Activated naive CD8-positive, alpha-beta T cell treated with anti-CD3 and anti-CD28 coated beads, Interleukin-2, amount 50 U/mL, for 16 hours (primary cell): ENCODE results near the gene AQP12B.
"Not testable (repeated sequence)": the region's sequence is repeated elsewhere in the genome, so short reads cannot be mapped to it uniquely, and the experiment has no call there.

Source experiments
- DNase-seq: peaks from one replicate; pipeline ENCODE4 v3.0.0-alpha.2; 2020; ENCODE audit warnings: low read depth, low spot score

The AQP12B gene

DNA sequence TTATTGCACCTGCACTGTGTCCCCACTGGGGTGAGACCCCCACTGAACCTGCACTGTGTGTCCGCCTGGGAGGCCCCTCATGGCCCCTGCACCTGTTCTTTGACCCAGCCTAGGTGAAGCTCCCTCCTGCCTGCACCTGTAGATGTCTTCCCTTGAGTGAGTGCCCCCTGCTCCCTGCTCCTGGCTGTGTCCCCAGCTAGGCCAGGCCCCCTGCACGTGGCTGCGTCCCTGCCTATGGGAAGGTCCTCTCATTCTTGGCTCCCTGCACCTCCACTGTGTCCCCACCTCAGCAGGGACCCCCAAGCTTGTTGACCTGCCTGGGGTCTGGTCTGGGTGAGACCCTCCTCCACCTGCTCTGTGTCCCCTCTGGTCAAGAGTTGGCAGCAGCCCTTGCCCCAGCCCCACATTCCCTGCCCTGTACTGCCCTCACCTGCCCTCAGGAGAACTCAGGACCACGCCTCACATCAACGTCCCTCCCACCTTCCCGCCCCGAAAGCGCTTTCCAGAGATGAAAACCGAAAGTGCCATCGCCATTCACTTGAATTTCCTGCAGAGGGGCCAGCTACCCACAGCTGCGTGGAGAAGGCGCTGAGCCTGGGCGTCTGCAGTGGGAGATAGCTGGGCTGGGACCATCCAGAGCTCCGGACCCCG lies 769 bp upstream of the AQP12B start:
- not testable (repeated sequence) for DNase-seq

DNA sequence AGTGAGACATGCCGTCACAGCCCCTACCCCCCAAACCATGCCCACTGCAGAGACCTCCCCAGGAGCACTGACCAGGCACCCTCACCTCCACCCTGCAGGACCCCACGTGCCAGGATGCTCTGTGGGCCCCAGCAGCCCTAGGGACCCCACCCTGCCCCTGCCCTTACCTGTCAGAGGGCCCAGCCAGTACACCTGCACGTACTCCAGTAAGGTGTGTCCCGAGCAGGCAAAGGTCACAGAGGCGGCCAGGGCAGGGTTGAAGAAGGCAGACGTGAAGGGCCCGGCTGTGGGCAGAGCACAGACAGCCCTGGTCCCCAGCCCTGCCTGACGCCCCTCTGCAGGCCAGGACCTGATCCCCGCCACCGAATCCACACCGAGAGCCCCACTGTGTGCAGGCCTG lies 2.5 kb downstream of the AQP12B start:
- DNase-seq = not testable (repeated sequence)

DNA sequence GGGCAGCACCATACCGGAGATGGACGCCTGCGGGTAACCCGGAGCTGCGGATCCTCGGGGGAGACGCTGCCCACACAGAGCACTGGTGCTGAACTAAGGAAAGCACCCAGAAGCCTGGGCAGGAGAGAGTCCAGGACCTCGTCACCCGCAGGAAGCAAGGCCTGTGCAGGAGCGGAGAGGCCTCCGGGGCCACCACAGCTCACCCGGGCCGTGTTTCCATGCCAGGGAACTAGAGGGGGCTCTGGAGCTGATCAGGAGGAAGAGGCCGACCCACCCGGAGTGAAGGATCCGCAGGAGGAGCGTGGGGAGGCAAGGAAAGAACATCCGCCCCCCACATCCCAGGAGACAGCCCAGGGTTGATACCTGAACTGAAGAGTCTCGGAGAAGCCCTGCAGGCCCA lies 3.8 kb downstream of the AQP12B start:
- not testable (repeated sequence) for DNase-seq

DNA sequence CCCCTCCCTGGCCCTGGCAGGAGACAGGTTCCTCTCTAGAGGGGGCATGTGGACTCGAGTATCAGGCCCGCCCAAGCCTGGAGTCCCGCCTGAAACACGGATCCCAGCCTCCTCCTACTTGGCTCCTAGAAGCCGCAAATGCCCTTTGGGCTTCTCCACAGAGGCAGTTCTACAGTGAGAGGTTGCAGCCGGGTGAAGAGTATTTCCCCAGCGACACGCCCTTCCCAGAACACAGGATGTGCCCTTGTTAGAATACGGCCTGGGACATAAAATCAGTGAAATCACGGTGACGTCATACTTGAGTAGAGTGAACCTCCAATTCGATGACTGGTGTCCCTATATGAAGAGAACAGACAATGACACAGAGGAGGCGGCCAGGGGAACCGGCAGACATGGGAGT lies 4.6 kb downstream of the AQP12B start:
- not testable (repeated sequence) for DNase-seq

DNA sequence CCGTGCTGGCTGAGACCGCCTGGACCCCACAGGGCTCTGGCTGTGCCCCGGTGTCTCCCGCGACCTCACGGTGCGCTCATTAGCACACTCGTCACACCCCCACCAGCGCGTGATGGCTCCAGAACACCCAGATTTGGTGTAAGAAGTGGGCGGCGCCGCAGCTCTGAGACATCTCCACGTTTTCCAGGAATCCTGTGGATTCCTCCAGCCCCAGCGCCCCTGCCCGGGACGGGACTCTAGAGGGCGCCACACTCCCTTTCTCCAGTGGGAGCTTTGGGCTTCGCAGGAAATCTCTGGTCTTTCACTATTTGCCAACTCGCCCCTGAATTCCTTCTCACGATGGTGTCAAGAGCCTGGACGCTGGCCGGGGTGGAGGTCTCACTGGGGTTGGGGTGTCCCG lies 7.3 kb downstream of the AQP12B start:
- not testable (repeated sequence) for DNase-seq

DNA sequence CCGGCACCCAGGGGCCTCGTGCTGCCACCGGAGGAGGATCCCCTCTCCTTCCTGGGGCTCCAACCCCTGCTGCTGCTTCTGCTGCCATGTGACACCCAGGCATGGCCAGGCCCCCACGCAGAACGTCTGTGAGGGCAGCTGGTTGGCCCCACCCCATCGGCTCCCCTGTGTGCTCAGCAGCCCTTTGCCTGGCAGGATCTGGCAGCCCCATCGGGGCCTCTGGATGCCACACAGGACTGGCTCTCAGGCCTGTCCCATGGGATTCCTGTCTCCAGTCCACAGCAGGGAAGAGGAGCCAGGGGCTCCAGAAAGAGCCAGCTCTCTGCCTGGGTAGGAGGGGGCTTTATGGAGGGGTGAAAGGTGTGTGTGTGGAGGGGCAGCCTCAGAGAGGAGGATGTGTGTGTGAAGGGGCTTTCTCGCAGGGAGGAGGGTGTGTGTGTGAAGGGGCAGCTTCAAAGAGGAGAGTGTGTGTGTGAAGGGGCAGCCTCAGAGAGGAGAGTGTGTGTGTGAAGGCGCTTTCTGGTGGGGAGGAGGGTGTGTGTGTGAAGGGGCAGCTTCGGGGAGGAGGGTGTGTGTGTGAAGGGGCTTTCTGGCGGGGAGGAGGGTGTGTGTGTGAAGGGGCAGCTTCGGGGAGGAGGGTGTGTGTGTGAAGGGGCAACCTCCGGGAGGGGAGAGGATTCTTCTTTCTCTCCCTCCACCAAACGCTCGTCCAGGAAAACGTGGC lies 8.1 kb downstream of the AQP12B start:
- not testable (repeated sequence) for DNase-seq

DNA sequence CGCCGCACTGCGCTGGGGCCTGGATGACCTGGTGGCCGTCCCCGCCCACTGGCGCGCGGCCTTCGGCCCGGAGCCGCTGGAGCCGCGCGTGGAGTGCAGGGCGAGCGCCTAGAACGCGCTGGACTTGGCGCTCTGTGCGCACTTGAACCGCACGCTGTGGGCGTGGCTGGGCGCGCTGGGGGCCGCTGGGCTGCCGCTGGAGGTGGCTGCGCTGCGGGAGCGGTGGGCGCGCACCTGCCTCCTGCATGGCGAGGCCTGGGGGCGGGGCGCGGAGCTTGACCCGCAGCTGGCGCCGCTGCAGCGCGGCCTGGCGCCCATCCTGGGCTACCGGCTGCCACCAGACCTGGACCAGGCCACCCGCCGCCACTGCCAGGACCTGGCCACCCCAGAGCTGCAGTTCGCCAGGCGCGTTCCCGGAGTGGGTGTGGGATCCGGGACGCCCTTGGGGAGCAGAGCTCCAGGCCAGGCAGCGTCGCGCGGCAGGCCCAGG lies 9.9 kb downstream of the AQP12B start:
- no peak for DNase-seq

DNA sequence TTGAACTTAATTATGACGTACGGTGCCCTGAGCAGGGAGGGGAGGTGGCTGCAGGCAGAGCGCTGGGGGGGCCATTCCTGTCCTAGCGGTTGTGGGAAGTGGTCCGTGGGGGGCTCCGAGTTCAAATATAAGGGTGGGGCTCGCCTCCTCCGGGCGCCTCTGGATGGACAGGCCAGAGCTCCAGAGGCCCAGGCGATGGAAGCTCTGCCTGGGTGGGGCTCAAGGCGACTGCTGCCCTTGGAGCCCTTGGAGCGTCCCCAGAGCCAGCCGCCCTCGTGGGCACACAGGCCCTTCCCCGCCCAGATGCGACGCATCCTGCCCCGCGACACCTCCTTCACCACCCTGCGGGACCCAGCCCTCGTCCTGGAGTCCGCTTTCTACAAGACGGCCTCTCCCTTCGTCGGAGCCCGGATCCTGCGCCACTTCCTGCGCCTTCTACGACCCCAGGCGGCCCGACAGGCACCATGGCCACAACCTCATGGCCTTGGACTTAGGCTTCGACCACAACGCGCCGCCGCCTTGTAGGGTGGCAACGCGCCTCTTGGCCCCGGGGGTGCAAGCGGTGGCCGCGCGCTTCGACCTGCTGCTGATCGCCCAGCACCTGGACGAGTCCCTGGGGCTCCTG lies 10.5 kb downstream of the AQP12B start:
- no peak for DNase-seq

DNA sequence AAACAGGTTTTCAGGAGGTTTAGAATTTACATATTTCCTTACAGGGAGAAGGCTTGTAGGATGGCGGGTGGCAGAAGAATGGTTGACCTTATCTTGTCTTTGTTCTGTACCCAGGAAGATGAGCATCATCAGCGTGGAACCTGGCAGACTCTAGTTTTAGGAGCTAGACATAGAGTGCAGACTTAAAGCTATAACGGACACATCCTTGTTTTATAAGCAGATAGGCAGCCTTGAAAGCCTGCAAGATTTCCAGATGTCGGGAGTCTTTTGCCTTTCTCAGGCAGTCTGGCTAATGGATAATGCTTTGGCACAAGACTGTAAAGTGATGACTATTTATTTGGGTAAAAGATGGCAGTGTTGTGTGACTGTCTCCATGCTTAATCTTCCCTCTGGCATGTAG lies 11.7 kb downstream of the AQP12B start:
- no peak for DNase-seq

DNA sequence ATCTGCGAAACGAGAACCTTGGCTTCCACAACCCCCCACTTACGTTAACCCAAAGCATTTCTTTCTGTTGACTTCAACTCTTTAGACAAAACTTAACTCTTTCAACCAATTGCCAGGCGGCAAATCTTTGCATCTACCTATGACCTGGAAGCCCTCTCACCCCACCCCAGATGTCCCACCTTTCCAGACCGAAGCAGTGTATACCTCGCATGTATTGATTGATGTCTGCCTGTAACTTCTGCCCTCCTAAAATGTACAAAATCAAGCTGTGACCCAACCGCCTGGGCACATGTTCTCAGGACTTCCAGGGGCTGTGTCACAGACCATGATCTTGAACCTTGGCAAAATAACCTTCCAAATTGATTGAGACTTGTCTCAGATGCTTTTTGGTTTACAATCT lies 12.3 kb downstream of the AQP12B start:
- DNase-seq = no peak

DNA sequence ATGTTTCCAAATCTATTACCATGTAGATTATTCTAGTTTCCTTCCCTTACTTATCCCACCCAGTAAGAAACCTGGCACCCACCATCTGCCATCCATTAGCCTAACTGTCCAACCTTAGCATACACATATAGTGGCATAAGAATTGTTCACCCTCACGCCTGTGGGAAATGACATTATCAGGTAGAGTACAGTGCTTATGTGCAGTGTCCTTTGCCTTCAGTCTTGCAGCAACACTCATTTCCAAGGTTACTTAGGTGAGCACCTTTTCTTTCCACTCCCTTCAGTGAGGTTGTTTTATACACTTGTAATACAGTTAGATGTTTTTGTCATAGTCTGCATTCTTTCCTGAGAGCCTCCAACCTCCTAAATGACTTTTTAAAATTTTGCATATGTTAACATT lies 18.1 kb downstream of the AQP12B start:
- no peak for DNase-seq

DNA sequence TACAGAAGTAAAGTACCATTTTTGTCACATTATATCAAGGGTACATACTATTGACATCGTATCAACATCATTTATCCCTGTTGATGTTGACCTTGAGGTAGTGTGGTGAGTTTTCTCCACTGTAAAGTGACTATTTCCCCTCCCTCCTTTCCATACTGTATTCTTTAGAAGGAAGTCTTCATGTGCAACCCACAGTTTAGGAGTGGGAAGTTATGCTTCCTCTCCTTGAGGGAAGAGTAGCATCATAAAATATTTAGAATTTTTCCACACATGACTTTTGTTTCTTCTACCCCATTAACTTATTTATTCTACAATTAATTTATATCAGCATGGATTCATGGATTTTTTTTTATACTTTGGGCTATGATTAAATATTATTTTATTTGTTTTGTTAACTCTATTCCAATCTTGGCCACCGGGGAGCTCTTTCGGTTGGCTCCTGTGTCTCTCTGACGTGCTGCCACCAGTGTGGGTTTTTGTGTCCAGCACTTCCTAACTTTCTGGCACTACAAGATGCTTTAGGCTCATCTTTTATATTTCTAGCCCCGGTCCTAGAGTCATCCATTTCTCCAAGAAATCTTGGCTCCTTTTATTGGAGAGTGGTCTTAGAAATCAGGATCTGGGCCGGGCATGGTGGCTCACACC lies 19.0 kb downstream of the AQP12B start:
- DNase-seq = no peak

DNA sequence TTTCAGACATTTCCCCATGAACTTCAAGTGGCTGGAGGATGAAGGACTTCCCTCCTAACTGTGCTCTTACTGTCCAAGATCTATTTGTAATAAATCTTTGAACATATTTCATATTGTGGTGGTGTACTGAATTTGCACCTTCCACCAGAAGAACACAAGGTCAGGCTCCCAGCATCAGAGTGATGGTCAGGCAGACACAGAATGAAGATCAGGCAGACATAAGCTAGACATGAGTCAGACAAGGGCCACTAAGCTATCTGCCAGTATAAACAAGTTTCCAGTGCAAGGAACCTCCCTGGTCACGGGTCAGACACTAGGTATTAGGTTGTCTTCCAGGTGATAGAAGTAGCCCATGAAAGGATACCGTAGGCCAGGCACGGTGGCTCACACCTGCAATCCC lies 20.0 kb downstream of the AQP12B start:
- no peak for DNase-seq

DNA sequence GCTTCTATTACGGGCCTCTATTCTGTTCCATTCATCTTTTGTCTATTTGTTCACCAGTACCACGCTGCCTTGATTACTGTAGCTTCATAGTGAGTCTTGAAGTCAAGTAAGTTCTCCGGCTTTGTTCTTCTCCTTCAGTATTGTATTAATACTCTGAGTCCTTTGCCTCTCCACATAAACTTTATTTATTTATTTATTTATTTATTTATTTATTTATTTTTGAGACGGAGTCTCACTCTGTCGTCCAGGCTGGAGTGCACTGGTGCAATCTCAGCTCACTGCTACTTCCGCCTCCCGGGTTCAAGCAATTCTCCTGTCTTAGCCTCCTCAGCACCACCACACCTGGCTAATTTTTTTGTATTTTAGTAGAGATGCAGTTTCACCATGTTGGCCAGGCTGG lies 22.8 kb downstream of the AQP12B start:
- not testable (repeated sequence) for DNase-seq

DNA sequence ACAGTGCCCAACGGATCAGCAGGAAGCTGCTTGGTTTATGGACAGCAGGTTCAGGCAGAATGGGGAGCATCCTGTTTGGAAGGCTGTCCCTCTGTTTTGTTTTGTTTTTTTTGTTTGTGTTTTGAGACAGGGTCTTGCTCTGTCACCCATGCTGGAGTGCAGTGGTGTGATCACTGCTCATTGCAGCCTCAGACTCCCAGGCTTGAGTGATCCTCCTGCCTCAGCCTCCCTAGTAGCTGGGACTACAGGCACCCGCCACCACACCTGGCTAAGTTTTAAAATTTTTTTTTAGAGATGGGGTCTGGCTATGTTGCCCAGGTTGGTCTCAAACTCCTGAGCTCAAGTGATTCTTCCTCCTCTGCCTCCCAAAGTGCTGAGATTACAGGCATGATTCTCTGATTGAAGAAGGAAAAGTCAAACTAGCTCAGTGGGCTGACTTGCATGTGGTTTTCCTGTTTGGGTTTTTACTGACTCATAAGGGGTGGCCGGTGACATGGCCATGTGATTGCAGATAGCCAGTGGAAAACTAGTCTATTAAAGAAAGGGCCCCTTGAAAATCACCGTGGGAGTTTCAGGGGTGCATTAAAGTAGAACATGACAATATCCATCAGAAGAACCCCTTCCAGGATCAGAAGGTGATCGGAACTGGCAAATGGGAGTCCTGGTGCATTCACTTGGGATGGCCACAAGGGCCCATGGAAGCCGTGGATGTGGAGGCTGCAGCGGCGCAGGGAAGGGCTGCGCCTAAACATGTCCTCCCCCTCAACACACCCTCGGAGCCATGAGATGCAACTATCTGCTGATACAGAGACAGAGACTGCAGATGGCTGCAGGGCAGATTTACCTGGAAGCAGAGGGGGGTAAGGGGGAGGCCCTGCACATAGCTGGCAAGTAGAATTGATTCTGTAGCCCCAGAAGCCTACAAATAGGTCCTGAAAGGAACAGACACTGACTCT lies 26.5 kb downstream of the AQP12B start:
- no peak for DNase-seq

DNA sequence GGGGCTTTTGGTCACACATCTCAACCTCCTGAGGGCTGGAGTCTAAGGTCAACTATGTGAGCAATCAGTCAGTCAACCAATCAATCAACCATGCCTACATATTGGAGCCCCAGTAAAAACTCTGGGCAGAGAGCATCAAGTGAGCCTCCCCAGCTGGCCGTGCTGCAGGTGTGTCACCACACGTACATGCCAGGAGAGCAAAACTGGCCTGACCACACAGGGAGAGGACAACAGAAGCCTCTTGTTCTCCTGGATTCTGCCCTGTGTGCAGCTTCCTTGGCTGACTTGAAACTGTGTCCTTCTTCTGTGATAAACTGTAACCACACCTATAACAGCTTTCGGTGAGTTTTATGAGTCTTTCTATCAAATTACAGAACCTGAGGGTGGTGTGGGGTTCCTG lies 31.5 kb downstream of the AQP12B start:
- no peak for DNase-seq

DNA sequence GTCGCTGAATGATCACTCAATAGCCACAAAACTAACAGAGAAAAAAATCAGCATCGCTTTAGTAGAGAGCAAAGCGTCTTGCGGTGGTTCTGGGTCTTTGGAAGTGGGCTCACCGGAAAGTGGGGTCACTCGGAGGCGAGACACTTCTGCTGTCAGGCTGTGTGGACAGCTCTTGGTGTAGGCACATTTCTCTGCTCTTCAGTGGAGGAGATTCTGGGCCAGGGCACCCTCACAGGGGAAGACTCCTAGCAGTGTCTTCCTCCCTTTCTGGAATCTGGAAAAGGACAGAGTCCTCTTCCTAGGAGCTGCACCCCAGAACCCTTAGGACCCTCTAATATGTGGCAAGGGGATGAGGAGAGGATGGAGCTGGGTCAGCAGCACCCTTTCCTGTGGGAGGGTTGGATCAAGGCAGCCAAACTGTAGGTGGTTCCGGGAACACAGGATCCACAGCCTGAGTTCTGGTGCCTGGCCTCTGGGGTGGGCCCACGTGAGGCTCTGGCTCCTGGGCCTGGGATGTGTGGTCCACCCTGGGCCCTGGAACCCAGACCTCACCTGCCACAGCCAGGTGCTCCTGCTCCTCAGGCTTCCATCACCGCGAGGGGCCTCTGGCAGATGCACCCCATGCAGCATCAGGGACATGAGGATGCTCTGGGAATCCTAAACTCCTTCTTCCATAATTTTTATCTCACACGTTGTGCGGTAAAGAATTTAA lies 32.3 kb downstream of the AQP12B start:
- no peak for DNase-seq

DNA sequence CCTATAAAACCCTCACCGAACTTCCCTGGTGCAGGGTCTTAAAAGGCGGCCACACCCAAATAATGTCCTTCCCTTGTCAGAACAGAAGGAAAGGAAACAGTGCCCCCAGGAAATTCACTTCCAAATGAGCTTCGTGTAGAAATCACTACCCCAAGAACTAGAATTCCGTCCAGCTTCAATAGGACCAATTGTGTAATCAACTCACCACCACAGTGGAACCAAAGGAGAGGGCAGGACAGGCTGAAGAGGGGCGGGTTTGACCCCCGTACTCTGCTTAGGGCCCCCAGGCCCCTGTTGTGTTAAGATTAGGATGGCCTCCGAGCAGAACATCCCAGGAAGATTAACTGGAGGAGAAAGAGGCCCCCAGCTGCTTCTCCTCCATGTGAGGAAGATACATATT lies 33.4 kb downstream of the AQP12B start:
- no peak for DNase-seq

DNA sequence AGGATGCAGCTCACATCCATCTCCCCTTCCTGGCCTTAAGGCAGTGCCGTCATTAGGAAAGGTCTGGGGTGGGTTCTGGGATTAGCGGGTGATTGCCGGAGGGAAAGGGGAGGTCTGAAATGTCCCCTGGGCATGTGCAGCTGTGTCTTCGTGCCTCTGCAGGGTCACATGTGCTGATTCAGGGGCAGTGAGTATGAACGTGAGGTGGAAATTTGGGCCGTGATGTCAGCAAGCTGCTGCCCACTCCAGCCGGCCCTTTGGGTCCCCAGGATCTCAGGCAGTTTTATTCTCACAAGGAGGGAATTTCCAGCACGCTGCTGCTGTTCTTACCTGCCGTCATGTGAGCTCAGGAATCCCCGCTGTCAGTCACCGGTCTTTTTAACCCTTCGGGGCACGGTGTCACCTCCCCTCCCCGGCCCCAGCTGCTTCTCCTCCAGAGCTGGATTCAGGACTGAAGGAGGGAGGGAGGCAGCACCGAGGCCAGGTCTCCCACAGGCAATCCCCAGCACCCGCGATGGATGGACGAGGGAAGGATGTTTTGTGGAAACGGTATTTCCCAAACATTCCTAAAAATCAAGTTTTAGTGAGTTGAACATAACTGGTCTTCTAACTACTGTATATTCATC lies 33.9 kb downstream of the AQP12B start:
- DNase-seq = no peak

DNA sequence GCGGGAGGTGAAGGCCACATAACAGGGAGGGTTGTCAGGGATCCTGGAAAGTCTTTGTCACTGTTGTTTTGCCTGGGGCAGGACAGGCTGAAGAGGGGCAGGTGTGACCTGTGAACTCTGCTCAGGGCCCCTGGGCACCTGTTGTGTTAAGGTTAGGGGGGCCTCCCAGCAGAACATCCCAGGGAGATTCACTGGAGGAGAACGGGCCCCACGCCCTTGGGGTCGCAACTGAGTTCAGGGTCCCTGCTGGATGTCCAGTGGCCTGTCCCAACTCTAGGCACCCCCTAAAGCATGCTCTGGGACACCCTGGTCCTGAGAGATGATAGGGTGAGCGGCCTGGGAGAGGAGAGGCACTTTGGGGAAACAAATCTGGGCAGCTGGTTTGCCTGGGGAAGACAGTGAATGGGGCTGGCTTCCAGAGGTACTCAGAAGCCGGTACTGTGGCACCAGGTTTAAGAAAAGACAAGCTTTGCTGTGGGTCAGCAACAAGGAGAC lies 34.5 kb downstream of the AQP12B start:
- DNase-seq = no peak
